Kidney epithelial cell (primary cell): ENCODE results near the gene NCKIPSD. TPM values are rescaled to one million over a fixed set of nuclear protein-coding genes. Genes with fewer than 3 reads are reported as not detected.

ENCODE experiments used
- DNase-seq: peaks from one replicate; pipeline ENCODE4 v3.0.0-alpha.2; 2010; ENCODE audit warnings: low read depth
- H3K27me3 ChIP-seq: 2 replicates; pipeline ENCODE4 v1.6.0; 2011; ENCODE audit warnings: low read length; ENCODE audit not compliant: control insufficient read depth, insufficient read depth
- H3K36me3 ChIP-seq: 2 replicates; pipeline ENCODE4 v1.5.1; 2011; ENCODE audit warnings: low read length; ENCODE audit not compliant: control insufficient read depth, insufficient read depth
- H3K4me3 ChIP-seq: 2 replicates; pipeline ENCODE4 v1.5.1; 2011; ENCODE audit warnings: low read depth, mild to moderate bottlenecking, control low read depth, low read length
- total RNA-seq: library from RNA; depleted of rRNA; stranded (reverse); fragments of >200 nt; gene quantifications from 2 replicates; pipeline ENCODE4 v1.2.3, GENCODE V29; 2015
- TF ChIP-seq, protein P1 (sequence below): IDR thresholded peaks from 2 replicates; pipeline ENCODE4 v1.5.1; 2011; ENCODE audit warnings: mild to moderate bottlenecking, moderate library complexity, low read length, control low read depth, inconsistent platforms; ENCODE audit not compliant: insufficient read depth, poor library complexity, severe bottlenecking

Gene NCKIPSD
- total RNA-seq, 1 donor from 2014 or later, result 15.3 TPM

DNA sequence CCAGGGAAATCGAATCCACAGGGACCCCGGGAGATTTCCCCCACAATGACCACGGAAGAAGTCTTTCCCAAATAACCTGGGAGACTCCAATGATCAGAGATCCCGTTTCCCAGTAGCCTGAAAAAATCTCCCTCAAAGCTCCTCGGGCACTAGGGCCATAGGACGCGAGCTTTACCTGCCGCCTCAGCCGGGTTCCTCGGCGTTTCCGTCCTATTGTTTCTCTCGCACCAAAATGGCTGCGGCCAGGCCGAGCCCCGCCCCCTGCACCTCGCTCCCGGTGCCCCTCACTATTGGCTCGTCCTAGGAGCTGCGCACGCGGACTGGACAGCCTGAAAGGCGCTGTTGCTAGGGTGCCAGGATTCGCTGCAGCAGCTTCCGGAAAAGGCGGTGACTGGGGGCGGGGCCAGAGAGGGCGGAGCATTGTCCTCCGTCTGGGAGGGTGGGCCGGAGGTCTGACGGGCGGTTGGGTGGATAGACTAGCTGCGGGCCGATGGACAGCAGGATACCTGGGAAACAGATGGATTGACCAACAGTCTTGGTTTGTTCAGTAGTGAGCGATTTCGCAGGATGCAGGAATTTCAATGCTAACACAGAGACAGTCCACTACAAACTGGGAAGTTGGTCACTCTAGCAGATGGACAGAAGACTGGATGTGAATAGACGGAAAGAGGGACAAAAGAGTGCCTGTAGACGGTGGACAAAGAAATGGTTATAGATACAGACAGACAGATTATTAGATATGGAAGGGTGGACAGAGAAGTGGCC lies 31.4 kb upstream of the NCKIPSD start, which contains the start of gene IP6K2:
TSS of gene IP6K2 (minus strand) at position 240 of the 765 bp plus-strand sequence. CDS start 21,930 bp downstream, outside the sequence.
- no peaks in the 10 kb centered on the region for H3K27me3 ChIP-seq
- DNase-seq, result peak; percentile 93
- no peaks in the 10 kb centered on the region for H3K36me3 ChIP-seq
- TF ChIP-seq, protein P1, sequence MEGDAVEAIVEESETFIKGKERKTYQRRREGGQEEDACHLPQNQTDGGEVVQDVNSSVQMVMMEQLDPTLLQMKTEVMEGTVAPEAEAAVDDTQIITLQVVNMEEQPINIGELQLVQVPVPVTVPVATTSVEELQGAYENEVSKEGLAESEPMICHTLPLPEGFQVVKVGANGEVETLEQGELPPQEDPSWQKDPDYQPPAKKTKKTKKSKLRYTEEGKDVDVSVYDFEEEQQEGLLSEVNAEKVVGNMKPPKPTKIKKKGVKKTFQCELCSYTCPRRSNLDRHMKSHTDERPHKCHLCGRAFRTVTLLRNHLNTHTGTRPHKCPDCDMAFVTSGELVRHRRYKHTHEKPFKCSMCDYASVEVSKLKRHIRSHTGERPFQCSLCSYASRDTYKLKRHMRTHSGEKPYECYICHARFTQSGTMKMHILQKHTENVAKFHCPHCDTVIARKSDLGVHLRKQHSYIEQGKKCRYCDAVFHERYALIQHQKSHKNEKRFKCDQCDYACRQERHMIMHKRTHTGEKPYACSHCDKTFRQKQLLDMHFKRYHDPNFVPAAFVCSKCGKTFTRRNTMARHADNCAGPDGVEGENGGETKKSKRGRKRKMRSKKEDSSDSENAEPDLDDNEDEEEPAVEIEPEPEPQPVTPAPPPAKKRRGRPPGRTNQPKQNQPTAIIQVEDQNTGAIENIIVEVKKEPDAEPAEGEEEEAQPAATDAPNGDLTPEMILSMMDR, result no peak
- peak within 1 kb of the TSS; percentile 99 for H3K4me3 ChIP-seq

GRCh38 chr3:48716508-48716981 lies 30.8 kb upstream of the NCKIPSD start:
- TF ChIP-seq, protein P1, result no peak
- Histone ChIP-seq H3K27me3 (no peaks in the 10 kb centered on the region), H3K4me3 (peak overlapping the region; percentile 99), H3K36me3 (no peaks in the 10 kb centered on the region)
- DNase-seq, result no peak

DNA sequence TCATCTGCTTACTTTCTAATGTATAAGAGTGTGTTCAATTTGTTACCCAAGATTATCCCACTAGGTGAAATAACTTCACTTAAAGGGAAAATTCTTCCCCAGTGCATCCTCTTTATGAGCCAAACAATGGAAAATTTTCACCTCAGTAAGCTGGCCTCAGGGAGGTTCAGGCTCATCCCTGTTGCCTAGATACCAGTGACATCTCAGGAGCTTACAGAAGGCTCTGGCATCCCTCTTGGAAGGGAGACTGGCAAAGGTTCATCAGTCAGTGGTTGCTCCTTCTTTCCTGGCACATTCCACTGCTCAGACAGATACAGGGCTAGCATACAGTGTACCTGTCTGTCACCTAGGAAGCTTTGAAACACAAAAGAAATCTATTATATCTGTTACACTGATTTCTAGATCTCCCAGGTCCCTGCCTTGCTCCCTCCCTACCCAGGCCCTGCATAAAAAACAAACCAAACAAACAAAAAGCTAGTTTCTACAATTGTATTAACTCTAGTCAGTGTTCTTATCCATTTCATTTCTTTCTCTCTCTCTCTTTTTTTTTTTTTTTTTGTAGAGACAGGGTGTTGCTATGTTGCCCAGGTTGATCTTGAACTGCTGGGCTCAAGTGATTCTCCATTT lies 29.6 kb upstream of the NCKIPSD start:
- H3K36me3 ChIP-seq, result no peaks in the 10 kb centered on the region
- no peak for DNase-seq
- no peaks in the 10 kb centered on the region for H3K27me3 ChIP-seq
- H3K4me3 ChIP-seq, result peak overlapping the region; percentile 99
- TF ChIP-seq, protein P1, result no peak

DNA sequence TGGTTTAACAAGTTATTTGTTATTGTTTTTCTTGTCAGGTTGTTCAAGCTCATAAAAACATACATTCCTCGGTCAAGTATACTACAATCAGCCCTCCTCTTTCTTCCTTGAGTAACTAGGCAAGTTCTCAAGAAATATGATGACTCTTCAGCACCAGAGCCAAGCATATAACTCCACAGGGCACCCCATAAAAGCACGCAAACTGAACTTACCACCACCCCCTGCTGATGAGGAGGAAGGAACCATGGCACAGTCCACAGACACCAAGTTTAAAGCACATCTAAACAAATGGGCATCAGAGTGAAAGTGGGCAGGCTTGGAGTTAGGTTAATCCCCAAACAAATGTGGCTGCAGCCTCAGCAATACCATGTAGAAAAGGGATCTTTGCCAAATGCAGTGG lies 26.0 kb upstream of the NCKIPSD start:
- DNase-seq, result no peak
- TF ChIP-seq, protein P1, result no peak
- H3K27me3 ChIP-seq, result no peaks in the 10 kb centered on the region
- H3K4me3 ChIP-seq, result no peak overlapping the region
- no peaks in the 10 kb centered on the region for H3K36me3 ChIP-seq

- Histone ChIP-seq H3K4me3 (no peak overlapping the region), H3K27me3 (no peaks in the 10 kb centered on the region), H3K36me3 (peaks cover 1% of the 10 kb centered on the region)
- TF ChIP-seq, protein P1, result no peak
- DNase-seq, result no peak
Measured at GRCh38 chr3:48709051-48709461, 23.3 kb upstream of the NCKIPSD start.
